Muscle layer of duodenum (tissue), 2 donors: Measurements from ENCODE around the gene NMRK2.
"Not testable (repeated sequence)": the region's sequence is repeated elsewhere in the genome, so short reads cannot be mapped to it uniquely, and the experiment has no call there.

ENCODE experiments used
- H3K27ac ChIP-seq: one replicate; pipeline ENCODE4 v1.7.0; 2013; ENCODE audit warnings: mild to moderate bottlenecking, low read length
- H3K27me3 ChIP-seq: one replicate; pipeline ENCODE4 v1.7.0; 2013; ENCODE audit warnings: low read depth, mild to moderate bottlenecking, control low read depth, low read length
- H3K36me3 ChIP-seq, 2 donors: one replicate each; pipeline ENCODE4 v1.7.0; 2013; ENCODE audit warnings: low read length in 2 of 2, control low read depth in 1 of 2, mild to moderate bottlenecking in 1 of 2; ENCODE audit not compliant: insufficient read depth in 2 of 2, control insufficient read depth in 1 of 2
- H3K4me1 ChIP-seq, 2 donors: one replicate each; pipeline ENCODE4 v1.7.0; 2013; ENCODE audit warnings: low read length in 2 of 2, mild to moderate bottlenecking in 2 of 2, control low read depth in 1 of 2, moderate library complexity in 1 of 2; ENCODE audit not compliant: insufficient read depth in 2 of 2, control insufficient read depth in 1 of 2
- H3K4me3 ChIP-seq, 2 donors: one replicate each; pipeline ENCODE4 v1.7.0; 2013; ENCODE audit warnings: low read length in 2 of 2, low read depth in 1 of 2, mild to moderate bottlenecking in 1 of 2
- H3K9me3 ChIP-seq, 2 donors: one replicate each; pipeline ENCODE4 v1.7.0; 2013; ENCODE audit warnings: low read length in 2 of 2, control low read depth in 1 of 2, mild to moderate bottlenecking in 1 of 2; ENCODE audit not compliant: control insufficient read depth in 1 of 2
- donor health status: healthy.

The NMRK2 gene

DNA sequence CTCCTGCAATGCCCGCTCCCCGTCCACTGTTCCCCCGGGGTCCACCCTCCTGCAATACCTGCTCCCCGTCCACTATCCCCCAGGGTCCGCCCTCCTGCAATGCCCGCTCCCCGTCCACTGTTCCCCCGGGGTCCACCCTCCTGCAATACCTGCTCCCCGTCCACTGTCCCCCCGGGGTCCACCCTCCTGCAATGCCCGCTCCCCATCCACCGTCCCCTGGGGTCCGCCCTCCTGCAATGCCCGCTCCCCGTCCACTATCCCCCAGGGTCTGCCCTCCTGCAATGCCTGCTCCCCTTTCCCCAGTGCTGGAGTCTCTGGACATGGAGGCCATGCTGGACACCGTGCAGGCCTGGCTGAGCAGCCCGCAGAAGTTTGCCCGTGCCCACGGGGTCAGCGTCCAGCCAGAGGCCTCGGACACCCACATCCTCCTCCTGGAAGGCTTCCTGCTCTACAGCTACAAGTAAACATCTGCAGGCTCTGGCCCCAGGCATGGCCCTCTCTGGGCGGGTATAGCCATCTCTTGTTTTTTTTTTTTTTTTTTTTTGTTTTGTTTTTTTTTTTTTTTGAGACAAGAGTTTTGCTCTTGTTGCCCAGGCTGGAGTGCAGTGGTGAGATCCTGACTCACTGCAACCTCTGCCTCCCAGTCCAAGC, 5.6 kb downstream of the NMRK2 start:
- not testable (repeated sequence) for H3K36me3 ChIP-seq, H3K9me3 ChIP-seq, H3K4me3 ChIP-seq, H3K27ac ChIP-seq, H3K27me3 ChIP-seq, H3K4me1 ChIP-seq

DNA sequence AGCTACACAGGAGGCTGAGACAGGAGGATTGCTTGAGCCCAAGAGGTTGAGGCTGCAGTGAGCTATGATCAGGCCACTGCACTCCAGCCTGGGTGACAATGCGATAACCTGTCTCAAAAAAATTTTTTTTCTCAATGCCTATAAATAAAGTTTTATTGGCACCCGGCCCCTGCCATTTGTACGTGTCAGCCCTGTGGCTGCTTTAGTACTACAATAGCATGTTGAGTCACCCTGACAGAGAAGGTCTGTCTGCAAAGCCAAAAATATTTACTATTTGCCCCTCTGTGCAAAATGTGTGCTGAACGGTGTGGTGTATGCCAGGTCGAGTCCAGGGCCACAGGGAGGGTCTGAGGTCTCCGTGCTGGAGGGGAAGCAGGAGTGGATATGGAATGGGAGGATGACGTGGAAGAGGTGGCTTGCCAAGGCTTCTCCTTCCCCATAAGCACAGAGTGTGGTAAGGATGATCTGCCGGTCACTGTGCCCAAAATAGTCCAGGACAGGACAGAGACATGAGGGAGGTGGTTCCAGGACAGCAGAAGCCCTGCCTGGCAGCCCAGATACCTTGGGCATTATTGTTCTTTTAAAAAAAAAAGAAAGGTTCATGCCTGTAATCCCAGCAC, 10.0 kb downstream of the NMRK2 start:
- no peaks in the 10 kb centered on the region for H3K4me1 ChIP-seq
- no peaks in the 10 kb centered on the region for H3K36me3 ChIP-seq
- H3K9me3 ChIP-seq: no peaks in the 10 kb centered on the region
- H3K4me3 ChIP-seq: no peak overlapping the region
- H3K27me3 ChIP-seq: no peaks in the 10 kb centered on the region
- H3K27ac ChIP-seq: no peak overlapping the region

DNA sequence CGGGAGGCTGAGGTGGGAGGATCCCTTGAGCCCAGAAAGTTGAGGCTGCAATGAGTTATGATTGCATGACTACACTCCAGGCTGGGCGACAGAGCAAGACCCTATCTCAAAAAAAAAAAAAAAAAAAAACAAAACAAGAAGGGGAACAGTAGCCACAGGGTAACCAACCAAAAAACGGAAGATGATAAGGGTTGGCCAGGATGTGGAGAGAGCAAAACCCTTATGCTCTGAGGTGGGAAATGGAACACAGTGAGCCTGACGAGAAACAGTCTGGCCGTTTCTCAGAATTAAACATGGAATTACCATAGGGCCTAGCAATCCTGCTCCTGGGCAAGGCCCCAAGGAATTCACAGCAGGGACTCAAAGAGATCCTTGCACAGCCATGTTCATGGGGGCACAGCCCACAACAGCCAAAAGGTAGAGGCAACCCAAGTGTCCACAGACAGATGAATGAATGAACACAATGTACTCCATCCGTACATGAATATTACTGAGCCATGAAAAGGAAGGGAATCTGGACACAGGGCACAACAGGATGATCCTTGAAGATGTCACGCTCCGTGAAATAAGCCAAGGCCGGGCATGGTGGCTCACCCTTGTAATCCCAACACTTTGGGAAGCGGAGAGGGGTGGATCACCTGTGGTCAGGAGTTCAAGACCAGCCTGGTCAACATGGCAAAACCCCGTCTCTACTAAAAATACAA, 11.3 kb downstream of the NMRK2 start:
- H3K27me3 ChIP-seq: no peaks in the 10 kb centered on the region
- H3K27ac ChIP-seq: no peak overlapping the region
- H3K36me3 ChIP-seq: no peaks in the 10 kb centered on the region

DNA sequence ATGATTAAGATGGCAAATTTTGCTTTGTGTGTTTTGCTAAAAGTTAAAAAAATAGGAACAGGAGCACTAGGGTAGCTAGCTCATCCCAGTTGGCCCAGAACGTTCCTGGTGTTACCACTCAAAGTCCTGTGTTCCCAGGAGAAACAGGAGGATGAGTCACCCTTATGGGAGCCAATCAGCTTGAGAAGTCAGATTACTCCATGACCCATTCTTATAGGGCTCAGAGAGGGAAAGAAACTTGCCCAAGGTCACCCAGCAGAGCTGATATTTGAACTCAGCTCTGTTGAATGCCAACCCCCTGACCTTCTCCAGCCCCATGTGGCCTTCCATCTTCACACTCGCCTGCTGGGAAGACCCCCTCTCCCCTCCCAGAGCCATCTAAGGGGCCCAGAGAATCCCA, 13.0 kb downstream of the NMRK2 start:
- H3K4me1 ChIP-seq: peaks cover 0 to 4% of the 10 kb centered on the region in 2 donors
- H3K9me3 ChIP-seq: no peaks in the 10 kb centered on the region
- no peaks in the 10 kb centered on the region for H3K27me3 ChIP-seq
- H3K36me3 ChIP-seq: no peaks in the 10 kb centered on the region
- no peak overlapping the region for H3K27ac ChIP-seq
- no peak overlapping the region for H3K4me3 ChIP-seq

More for the DNA sequence above, 11.3 kb downstream of the NMRK2 start:
- Histone ChIP-seq H3K9me3 (no peaks in the 10 kb centered on the region), H3K4me1 (no peaks in the 10 kb centered on the region), H3K4me3 (no peak overlapping the region)

DNA sequence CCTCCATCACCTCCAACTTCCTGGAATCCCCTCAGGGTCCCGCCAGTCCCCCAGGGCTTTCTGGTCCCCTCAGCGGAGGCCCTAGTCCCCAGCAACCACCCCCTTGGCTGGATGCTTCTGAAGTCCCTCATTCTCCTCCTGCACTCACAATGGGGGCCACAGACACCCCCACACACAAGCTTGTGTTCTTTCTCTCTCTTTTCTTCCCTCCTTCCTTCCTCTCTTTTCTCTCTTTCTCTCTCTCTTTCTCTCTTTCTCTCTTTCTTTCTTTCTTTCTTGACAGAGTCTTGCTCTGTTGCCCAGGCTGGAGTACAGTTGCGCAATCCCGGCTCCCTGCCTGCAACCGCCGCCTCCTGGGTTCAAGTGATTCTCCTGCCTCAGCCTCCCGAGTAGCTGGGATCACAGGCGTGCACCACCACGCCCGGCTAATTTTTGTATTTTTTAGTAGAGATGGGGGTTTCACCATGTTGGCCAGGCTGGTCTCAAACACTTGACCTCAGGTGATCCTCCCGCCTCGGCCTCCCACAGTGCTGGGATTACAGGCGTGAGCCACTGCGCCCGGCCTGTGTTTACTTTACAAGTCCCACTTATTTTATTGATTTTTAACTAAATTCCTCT, 14.6 kb downstream of the NMRK2 start:
- not testable (repeated sequence) for H3K36me3 ChIP-seq, H3K4me1 ChIP-seq, H3K27me3 ChIP-seq, H3K27ac ChIP-seq, H3K4me3 ChIP-seq, H3K9me3 ChIP-seq

DNA sequence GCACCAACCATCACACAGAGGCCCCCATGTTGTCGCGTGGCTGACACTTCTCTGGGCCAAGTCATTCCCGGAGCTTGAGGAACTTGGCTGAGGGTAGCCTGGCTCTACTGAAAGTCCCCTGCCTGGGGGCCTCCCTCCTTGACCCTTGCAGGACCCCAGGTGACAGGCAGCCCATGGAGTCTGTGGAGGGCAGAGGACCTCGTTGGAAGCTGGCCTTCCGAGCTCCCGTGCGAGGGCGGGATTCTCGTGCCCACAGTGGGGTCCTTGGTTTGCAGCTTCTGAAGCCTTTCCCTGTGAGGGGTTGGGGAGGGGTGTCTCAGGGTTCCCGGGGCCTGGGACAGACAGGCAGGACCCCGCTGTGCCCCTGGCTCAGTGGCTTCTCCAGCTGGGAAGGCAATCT, 16.4 kb downstream of the NMRK2 start:
- no peaks in the 10 kb centered on the region for H3K36me3 ChIP-seq
- H3K4me1 ChIP-seq: peaks cover 0 to 19% of the 10 kb centered on the region in 2 donors
- no peak overlapping the region for H3K27ac ChIP-seq
- no peaks in the 10 kb centered on the region for H3K9me3 ChIP-seq
- no peaks in the 10 kb centered on the region for H3K27me3 ChIP-seq
- no peak overlapping the region for H3K4me3 ChIP-seq

DNA sequence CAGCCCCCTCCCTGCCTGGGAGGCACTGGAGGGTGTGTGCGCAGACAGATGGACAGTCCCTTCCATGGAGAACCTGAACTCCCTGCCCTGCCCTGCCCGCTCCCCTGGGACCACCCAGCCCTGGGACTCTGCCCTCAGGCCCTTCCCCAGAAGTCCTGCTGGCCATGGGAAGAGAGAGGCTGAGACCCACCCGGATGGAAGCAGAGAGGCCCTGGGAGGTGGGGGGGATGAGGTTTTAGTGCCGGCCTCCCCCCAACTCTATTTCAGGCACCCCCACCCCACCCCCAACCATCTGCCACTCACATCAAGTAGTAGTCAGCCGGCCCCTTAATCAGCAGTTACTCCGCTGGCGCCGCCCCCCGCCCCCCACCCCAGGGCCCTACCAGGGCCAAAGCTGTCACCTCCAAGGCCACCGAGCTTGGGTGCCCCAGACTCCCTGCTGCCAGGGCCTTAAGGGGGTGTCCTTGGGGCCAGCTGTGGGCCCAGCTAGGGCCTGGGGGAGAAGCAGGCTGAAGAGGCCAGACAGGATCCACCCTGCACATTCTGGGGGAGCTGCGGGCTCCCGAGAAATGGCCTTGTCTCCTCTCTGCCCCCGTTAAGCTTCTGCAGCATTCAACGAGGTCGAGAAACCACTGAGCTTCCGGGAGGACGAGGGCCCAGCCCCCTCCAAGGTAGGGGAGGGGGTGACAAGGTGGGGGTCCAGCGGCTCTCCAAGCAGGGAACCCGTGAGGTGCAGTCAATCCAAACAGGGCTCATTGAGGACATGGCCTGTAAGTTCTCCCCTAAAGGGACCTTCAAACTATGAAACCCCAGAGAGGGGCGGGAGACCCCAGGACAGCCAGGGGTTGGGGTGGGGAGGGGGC, 17.4 kb downstream of the NMRK2 start:
- H3K4me1 ChIP-seq: peaks cover 0 to 19% of the 10 kb centered on the region in 2 donors
- no peak overlapping the region for H3K4me3 ChIP-seq
- H3K27ac ChIP-seq: no peak overlapping the region

DNA sequence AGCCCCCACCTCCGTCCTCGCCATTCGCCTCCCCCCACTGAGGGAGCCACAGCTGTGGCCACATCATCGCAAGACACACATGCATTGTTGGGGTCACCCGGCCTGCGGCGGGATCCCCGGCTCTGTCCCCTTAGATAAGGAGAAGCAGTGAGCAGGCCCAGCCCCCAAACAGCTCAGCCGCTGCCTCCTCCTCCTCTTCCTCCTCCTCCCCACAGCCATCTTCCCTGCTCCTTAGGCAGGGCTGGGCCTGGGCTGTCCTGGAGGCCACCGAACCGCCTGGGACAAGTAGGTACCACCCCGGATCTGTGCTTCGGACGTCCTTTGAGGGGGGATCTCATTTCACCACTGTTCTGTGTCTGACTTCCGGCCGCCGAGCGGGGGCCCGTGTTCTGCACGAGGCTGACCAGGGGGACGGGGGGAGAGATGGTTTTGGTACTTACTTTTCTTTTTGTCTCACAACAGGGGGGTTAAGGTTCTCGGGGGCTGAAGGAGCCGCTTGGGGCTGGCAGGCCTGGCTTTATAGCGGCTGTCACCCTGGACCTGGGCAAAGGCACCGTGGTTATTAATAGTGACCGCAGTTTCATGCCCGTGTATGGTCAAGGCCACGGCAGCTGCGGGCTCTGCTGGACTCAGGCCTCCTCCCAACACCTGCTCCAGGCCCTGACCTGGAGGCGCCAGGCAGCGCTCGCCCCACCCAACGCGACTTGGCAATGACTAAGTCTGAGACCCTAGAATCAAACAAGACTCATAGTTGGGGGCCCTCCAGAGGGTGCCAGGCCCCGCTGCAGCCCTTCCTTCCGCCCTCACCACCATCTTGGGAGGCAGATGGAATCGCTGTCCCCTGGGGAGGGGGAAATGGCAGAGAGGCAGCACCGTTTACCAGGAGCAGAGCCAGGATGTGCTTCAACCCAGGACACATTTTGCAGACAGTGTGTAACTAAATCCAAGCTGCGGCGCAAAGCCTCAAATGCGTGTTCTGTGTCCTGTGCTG, 18.3 kb downstream of the NMRK2 start:
- Histone ChIP-seq H3K4me3 (peak overlapping the region; percentile 13 to 28), H3K27ac (peak overlapping the region; percentile 23), H3K27me3 (no peaks in the 10 kb centered on the region), H3K36me3 (peaks cover 0 to 6% of the 10 kb centered on the region in 2 donors), H3K9me3 (no peaks in the 10 kb centered on the region), H3K4me1 (peaks cover 0 to 19% of the 10 kb centered on the region in 2 donors)

More for the DNA sequence above, 17.4 kb downstream of the NMRK2 start:
- no peaks in the 10 kb centered on the region for H3K9me3 ChIP-seq
- H3K36me3 ChIP-seq: no peaks in the 10 kb centered on the region
- H3K27me3 ChIP-seq: no peaks in the 10 kb centered on the region

DNA sequence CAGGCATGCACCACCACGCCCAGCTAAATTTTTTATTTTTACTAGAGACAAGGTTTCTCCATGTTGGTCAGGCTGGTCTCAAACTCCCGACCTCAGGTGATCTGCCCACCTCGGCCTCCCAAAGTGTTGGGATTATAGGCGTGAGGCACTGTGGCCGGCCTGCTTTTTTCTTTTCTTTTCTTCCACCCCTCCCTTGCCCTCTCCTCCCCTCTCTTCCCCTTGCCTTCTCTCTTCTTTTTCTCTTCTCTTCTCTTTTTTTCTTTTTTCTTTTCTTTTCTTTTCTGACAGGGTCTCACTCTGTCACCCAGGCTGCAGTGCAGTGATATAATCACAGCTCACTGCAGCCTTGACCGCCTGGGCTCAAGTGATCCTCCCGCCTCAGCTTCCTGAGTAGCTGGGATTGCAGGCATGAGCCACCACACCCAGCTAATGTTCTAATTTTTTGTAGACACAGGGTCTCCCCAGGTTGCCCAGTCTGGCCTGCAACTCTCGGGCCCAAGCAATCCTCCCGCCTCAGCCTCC, 19.9 kb downstream of the NMRK2 start:
- H3K36me3 ChIP-seq, H3K9me3 ChIP-seq, H3K27ac ChIP-seq, H3K27me3 ChIP-seq, H3K4me3 ChIP-seq: not testable (repeated sequence)
- H3K4me1 ChIP-seq: peaks cover 0 to 19% of the 10 kb centered on the region in 2 donors

DNA sequence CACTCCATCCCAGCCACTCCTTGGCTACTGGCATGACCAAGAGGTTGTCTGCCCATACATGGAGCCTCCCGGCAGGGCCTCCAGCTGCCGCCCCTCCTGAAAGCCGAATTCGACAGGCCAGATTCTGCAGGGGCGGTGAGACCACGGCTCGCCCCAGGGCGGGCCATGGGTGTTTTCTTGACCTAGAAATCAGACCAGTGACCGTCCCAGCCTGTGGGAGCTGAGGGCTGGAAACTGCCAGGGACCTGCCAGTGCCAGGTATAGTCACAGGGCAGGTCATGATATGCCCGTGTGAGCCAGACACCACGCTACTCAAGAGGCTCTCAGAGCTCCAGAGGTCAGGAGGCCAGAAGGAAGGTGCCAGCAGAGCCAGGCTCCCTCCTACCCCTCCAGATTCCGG, 21.2 kb downstream of the NMRK2 start:
- H3K4me1 ChIP-seq: peaks cover 0 to 19% of the 10 kb centered on the region in 2 donors
- H3K27ac ChIP-seq: no peak overlapping the region
- peaks cover 2 to 21% of the 10 kb centered on the region in 2 donors for H3K36me3 ChIP-seq

More for the DNA sequence above, 21.2 kb downstream of the NMRK2 start:
- H3K4me3 ChIP-seq: no peak overlapping the region
- H3K27me3 ChIP-seq: no peaks in the 10 kb centered on the region
- no peaks in the 10 kb centered on the region for H3K9me3 ChIP-seq
